ENCODE results near the gene NEK7. TPM values are rescaled to one million over a fixed set of nuclear protein-coding genes. Genes with fewer than 3 reads are reported as not detected.

NEK7 gene
- total and polyA plus RNA-seq, 9 donors: 25.0 to 87.0 (median 61.3) TPM

DNA sequence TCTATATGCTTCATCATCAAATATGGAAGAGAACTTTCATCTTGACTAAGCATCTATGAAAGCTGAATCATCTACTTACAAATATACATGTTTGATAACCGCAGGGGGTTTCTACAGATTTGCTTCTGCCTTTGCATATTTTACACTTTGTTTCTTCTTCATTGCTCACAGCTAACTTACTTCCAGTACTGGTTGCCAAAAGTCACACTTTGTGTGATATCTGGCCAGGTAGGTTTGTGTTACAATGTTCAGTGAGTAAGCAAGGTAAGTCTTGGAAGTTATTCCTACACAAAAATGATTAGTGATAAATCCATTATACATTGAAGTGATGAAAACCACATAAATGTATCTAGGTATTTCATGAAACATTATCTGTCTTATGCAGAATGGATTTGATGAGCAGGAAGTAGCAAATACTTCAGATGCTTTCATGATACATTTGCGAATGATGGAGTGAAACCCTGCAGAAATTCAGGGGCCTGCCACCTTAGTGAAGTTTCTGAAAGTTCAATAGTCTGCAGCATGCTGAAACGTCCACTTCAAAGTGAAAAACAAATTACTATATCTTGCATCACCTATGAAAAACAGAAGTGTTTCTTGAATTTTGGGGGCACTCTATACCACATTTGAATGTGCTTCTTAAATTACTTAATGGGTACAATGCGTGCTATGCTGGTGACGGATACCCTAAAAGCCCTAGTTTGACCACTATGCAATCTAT lies 196.3 kb downstream of the NEK7 start:
- Histone ChIP-seq H3K36me3 (no peaks in the 10 kb centered on the region), H3K4me1 (ENCODE audit: insufficient read depth) (no peaks in the 10 kb centered on the region), H3K27ac (no peak overlapping the region), H3K9me3 (no peaks in the 10 kb centered on the region), H3K4me3 (no peak overlapping the region), H3K27me3 (no peaks in the 10 kb centered on the region)
- no peak for DNase-seq
- TF ChIP-seq, protein P1, sequence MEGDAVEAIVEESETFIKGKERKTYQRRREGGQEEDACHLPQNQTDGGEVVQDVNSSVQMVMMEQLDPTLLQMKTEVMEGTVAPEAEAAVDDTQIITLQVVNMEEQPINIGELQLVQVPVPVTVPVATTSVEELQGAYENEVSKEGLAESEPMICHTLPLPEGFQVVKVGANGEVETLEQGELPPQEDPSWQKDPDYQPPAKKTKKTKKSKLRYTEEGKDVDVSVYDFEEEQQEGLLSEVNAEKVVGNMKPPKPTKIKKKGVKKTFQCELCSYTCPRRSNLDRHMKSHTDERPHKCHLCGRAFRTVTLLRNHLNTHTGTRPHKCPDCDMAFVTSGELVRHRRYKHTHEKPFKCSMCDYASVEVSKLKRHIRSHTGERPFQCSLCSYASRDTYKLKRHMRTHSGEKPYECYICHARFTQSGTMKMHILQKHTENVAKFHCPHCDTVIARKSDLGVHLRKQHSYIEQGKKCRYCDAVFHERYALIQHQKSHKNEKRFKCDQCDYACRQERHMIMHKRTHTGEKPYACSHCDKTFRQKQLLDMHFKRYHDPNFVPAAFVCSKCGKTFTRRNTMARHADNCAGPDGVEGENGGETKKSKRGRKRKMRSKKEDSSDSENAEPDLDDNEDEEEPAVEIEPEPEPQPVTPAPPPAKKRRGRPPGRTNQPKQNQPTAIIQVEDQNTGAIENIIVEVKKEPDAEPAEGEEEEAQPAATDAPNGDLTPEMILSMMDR (IDR thresholded peaks at IDR 0.05): no peak
- TF ChIP-seq EP300 (IDR thresholded peaks at IDR 0.05) (no peak), POLR2A (IDR thresholded peaks at IDR 0.05) (no peak)
- intact Hi-C loops (cut with DNase I): no loop called here
- WGBS, 3 donors: 86 to 89% (median 86%) methylated on average over 5 of the region's 5 CpGs

DNA sequence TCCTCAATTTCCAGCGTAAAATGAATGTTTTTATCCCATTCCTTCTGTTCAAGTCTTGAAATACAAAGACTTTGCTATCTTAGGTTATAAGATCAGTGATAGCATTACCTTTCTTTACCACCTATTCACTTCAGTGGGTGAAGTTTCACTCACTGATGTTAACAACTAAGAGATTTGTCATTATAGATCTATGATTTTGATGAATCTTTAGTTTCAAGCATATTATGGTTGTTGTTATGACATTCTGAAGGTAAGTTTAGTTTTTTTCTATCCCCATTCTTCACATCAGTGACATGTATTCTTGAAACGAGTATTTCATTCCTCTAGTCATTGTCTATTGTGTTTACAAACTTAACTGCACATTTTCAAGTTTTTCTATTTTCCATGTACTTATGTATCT lies 201.1 kb downstream of the NEK7 start:
- Histone ChIP-seq H3K4me1 (ENCODE audit: insufficient read depth) (no peaks in the 10 kb centered on the region), H3K36me3 (no peaks in the 10 kb centered on the region), H3K9me3 (no peaks in the 10 kb centered on the region), H3K4me3 (no peak overlapping the region), H3K27me3 (no peaks in the 10 kb centered on the region), H3K27ac (no peak overlapping the region)
- WGBS, 3 donors: 70 to 75% (median 74%) methylated on average over 2 of the region's 2 CpGs
- TF ChIP-seq POLR2A (IDR thresholded peaks at IDR 0.05) (no peak), EP300 (IDR thresholded peaks at IDR 0.05) (no peak)
- TF ChIP-seq, protein P1 (IDR thresholded peaks at IDR 0.05): no peak
- no peak for DNase-seq
- intact Hi-C loops (cut with DNase I): no loop called here

DNA sequence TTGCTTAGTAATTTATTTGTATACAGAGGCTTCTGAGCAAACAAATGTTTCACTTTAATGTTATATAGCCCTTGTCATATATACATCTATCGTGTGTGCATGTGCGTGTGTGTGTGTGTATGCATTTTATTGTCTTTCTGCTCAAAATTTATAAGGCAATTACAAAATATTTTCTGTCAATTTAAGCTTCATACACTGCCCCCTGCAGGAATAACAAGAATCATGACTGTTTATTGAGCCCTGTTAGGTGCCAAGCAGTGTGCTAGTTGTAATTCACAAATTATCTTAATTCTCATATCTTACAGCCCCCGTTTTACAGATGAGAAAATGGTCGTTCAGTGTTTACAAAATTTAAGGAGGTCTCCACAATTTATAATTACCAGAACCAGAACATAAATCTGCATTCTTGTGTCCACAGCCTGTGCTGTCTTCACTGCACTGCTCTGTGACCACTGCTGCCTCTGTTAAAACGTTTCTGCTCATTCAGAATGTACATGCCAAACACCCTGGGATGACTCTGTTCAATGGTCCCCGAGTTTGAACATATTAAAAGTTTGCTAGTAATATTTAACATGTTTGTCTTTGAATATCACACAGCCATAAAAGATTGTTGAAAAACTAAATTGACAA lies 202.3 kb downstream of the NEK7 start:
- intact Hi-C loops (cut with DNase I): no loop called here
- no peaks in the 10 kb centered on the region for H3K4me1 ChIP-seq (ENCODE audit: insufficient read depth)
- no peaks in the 10 kb centered on the region for H3K9me3 ChIP-seq

GRCh38 chr1:198360208-198360729 lies 203.5 kb downstream of the NEK7 start:
- TF ChIP-seq EP300 (IDR thresholded peaks at IDR 0.05) (no peak), POLR2A (IDR thresholded peaks at IDR 0.05) (no peak)
- TF ChIP-seq, protein P1 (IDR thresholded peaks at IDR 0.05): no peak

More for the DNA sequence above, 202.3 kb downstream of the NEK7 start:
- DNase-seq: no peak
- no peaks in the 10 kb centered on the region for H3K36me3 ChIP-seq
- H3K27me3 ChIP-seq: no peaks in the 10 kb centered on the region
- 25 to 33% (median 27%) methylated on average over 6 of the region's 6 CpGs for WGBS, 3 donors
- no peak overlapping the region for H3K4me3 ChIP-seq
- TF ChIP-seq, protein P1 (IDR thresholded peaks at IDR 0.05): peak in 2 of 3 donors; percentile 27 to 35
- TF ChIP-seq EP300 (IDR thresholded peaks at IDR 0.05): no peak
- no peak for TF ChIP-seq POLR2A (IDR thresholded peaks at IDR 0.05)
- no peak overlapping the region for H3K27ac ChIP-seq

More at GRCh38 chr1:198360208-198360729, 203.5 kb downstream of the NEK7 start:
- Histone ChIP-seq H3K9me3 (no peaks in the 10 kb centered on the region), H3K4me1 (ENCODE audit: insufficient read depth) (no peaks in the 10 kb centered on the region), H3K27me3 (no peaks in the 10 kb centered on the region), H3K27ac (no peak overlapping the region), H3K4me3 (no peak overlapping the region), H3K36me3 (no peaks in the 10 kb centered on the region)
- 84 to 94% (median 86%) methylated on average over 4 of the region's 4 CpGs for WGBS, 3 donors
- DNase-seq: no peak
- intact Hi-C loops (cut with DNase I): no loop called here

Data from ovary (tissue), 9 donors.